Measurements from ENCODE around the gene CSAG2. TPM values are rescaled to one million over a fixed set of nuclear protein-coding genes. Genes with fewer than 3 reads are reported as not detected.
"Not testable (repeated sequence)": the region's sequence is repeated elsewhere in the genome, so short reads cannot be mapped to it uniquely, and the experiment has no call there.

Gene CSAG2
- total RNA-seq, 1 donor from 2014 or later: not detected

- FAIRE-seq; DNase-seq (ENCODE audit: low spot score in 2 of 2): not testable (repeated sequence)
Observed at GRCh38 chrX:152674652-152675051, 34.4 kb downstream of the CSAG2 start.

DNA sequence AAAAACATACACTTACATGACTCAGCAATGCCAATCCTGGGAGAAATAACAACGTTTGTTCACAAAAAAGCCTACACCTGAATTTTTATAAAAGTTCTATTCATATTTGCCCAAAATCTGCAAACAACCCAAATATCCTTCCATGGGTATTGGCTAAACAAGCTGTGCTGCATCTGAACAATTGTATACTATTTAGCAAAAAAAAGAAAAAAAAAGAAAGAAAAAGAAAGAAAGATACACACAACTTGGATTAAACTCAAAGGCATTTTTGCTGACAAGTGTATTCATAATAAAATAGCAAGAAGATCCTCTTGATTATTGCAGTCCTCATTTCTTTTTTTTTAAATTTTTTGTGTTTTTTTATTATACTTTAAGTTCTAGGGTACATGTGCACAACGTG is 34.9 kb downstream of the CSAG2 start:
- FAIRE-seq (no peak), DNase-seq (ENCODE audit: low spot score in 2 of 2) (no peak)

DNA sequence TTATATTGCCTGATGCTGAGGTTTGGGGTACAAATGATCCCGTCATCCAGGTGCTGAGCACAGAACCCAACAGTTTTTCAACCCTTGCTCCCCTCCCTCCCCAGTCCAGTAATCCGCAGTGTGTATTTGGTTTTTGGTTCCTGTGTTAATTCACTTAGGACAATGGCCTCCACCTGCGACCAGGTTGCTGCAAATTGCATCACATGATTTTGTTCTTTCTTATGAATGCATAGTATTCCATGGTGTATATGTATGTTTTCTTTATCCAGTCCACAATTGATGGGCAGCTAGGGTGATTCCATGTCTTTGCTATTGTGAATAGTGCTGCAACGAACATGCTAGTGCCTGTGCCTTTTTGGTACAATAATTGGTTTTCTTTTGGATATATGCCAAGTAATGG is 46.0 kb downstream of the CSAG2 start:
- DNase-seq (ENCODE audit: low spot score in 2 of 2) (no peak), FAIRE-seq (no peak)

DNA sequence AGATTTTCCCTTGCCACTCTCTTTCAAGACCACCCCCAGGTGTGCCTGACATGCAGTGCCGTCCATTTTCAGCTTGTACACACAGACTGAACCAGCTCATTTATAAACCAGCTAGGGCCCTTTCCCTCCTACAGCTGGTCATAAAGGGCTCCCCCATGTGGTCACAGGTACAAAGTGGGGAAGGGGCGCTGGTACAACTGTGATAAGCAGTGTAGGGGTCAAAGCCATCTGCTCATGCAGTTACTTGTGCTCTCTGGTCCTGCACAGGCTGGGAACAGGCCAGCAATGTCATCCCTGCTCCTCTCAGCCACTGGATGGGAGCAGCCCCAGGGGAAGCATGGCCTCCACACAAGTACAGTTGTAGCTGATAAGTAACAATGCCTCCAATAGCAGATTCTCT is 50.8 kb downstream of the CSAG2 start:
- DNase-seq (ENCODE audit: low spot score in 2 of 2) (no peak), FAIRE-seq (no peak)

Other genes with a start within 250 kb of the CSAG2 start
- gene GABRQ, start 71.4 kb downstream of the CSAG2 start, total RNA-seq: 0.82 TPM
- not detected for gene MAGEA3, start 10.5 kb downstream of the CSAG2 start, total RNA-seq
- not detected for gene MAGEA2B, start 5.4 kb upstream of the CSAG2 start, total RNA-seq
- gene CSAG1, start 24.4 kb upstream of the CSAG2 start, total RNA-seq: not detected
- gene MAGEA12, start 24.5 kb upstream of the CSAG2 start, total RNA-seq: not detected
- gene MAGEA2, start 44.6 kb upstream of the CSAG2 start, total RNA-seq: not detected
- gene CSAG3, start 49.9 kb upstream of the CSAG2 start, total RNA-seq: not detected
- gene MAGEA6, start 60.4 kb upstream of the CSAG2 start, total RNA-seq: not detected
- 59.5 TPM for gene CETN2, start 121.5 kb upstream of the CSAG2 start, total RNA-seq
- 34.2 TPM for gene NSDHL, start 121.8 kb upstream of the CSAG2 start, total RNA-seq
- gene ZNF185, start 188.8 kb upstream of the CSAG2 start, total RNA-seq: 2.4 TPM

Measured in frontal cortex (tissue), 4 donors.